ENCODE results near the gene KIAA1671. TPM values are rescaled to one million over a fixed set of nuclear protein-coding genes. Genes with fewer than 3 reads are reported as not detected.

The KIAA1671 gene
- total RNA-seq, 1 experiment from 2014 or later, result 63.1 TPM

DNA sequence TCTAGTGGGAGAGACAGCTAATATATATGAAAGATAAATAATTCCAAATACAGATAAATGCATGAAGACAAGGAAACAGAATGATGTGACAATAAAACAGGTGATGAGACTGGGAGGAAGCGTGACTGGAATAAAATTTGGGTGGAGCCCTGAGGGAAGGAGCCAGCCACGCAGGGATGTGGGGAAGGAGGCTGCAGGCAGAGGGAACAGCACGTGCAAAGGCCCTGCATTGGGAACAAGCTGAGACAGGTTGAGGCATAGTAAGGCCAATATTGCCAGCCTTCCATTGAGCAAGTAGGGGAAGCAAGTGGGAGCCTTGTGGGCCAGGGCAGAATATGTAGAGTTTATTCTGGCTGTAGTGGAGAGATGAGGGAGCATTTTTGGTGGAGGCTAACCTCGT lies 139.6 kb downstream of the KIAA1671 start:
- TF ChIP-seq CTCF (IDR thresholded peaks at IDR 0.05; ENCODE audit: unreplicated experiment), result no peak
- Mint-ChIP-seq H3K36me3 (ENCODE audit: insufficient read depth, unreplicated experiment) (no peaks in the 10 kb centered on the region), H3K9me3 (ENCODE audit: low read depth, unreplicated experiment) (no peaks in the 10 kb centered on the region), H3K4me1 (ENCODE audit: low read depth, unreplicated experiment) (peaks cover 13% of the 10 kb centered on the region), H3K4me3 (ENCODE audit: low read depth, unreplicated experiment) (no peak overlapping the region), H3K27ac (ENCODE audit: unreplicated experiment) (peak overlapping the region; percentile 57), H3K27me3 (ENCODE audit: unreplicated experiment) (no peaks in the 10 kb centered on the region)
- DNase-seq, result no peak
- CTCF ChIA-PET, result no interaction called here
- intact Hi-C loops (cut with micrococcal nuclease; ENCODE audit: unreplicated experiment), result no loop called here
- no TSS peak for BruUV-seq (replicated peaks)

GRCh38 chr22:25094579-25094978 lies 142.1 kb downstream of the KIAA1671 start:
- Mint-ChIP-seq H3K36me3 (ENCODE audit: insufficient read depth, unreplicated experiment) (no peaks in the 10 kb centered on the region), H3K9me3 (ENCODE audit: low read depth, unreplicated experiment) (no peaks in the 10 kb centered on the region), H3K4me1 (ENCODE audit: low read depth, unreplicated experiment) (peaks cover 13% of the 10 kb centered on the region), H3K27ac (ENCODE audit: unreplicated experiment) (no peak overlapping the region), H3K4me3 (ENCODE audit: low read depth, unreplicated experiment) (no peak overlapping the region), H3K27me3 (ENCODE audit: unreplicated experiment) (no peaks in the 10 kb centered on the region)
- DNase-seq, result no peak
- no TSS peak for BruUV-seq (replicated peaks)
- intact Hi-C loops (cut with micrococcal nuclease; ENCODE audit: unreplicated experiment), result no loop called here
- CTCF ChIA-PET, result interaction anchor here (0.6 kb wide), 1 partner anchor 299 kb away, joined by 4 read pairs; no protein-coding TSS in a partner anchor
- TF ChIP-seq CTCF (IDR thresholded peaks at IDR 0.05; ENCODE audit: unreplicated experiment), result no peak

- CTCF ChIA-PET, result no interaction called here
- BruUV-seq (replicated peaks), result no TSS peak
- Mint-ChIP-seq H3K4me1 (ENCODE audit: low read depth, unreplicated experiment) (peaks cover 17% of the 10 kb centered on the region), H3K4me3 (ENCODE audit: low read depth, unreplicated experiment) (no peak overlapping the region), H3K27me3 (ENCODE audit: unreplicated experiment) (no peaks in the 10 kb centered on the region), H3K36me3 (ENCODE audit: insufficient read depth, unreplicated experiment) (no peaks in the 10 kb centered on the region), H3K27ac (ENCODE audit: unreplicated experiment) (no peak overlapping the region), H3K9me3 (ENCODE audit: low read depth, unreplicated experiment) (no peaks in the 10 kb centered on the region)
- DNase-seq, result no peak
- intact Hi-C loops (cut with micrococcal nuclease; ENCODE audit: unreplicated experiment), result no loop called here
- TF ChIP-seq CTCF (IDR thresholded peaks at IDR 0.05; ENCODE audit: unreplicated experiment), result no peak
Measured at GRCh38 chr22:25095869-25096268, 143.4 kb downstream of the KIAA1671 start.

DNA sequence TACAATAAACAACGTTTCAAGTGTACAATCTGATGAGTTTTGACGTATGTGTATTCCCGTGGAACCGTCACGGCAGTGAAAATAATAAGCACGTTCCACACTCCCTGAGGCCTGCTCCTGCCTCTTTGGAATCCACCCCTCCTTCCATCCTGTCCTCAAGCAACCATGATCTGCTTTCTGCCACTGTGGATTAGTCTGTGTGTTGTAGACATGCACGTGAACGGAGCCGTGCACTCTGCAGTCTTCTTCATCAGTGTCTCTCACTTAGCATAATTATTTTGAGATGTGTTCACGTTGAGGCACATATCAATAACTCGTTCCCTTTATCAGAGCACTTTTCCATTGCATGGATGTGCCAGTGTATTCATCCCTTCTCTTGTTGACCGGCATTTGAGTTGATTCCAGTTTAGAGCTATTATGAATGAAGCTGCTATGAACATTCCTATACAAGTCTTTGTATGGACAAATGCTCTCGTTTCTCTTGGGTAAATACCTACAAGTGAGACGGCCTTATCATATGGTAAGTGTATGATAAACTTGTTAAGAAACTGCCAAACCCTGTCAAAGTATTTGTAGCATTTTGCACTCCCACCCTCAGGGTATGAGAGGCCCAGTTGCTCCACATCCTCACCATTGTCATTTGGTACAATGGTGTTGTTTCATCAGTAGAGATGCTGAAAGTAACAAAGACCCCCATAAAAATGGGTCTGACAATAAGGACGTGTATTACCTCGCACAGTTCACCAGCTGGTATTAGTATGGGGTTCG lies 144.3 kb downstream of the KIAA1671 start:
- Mint-ChIP-seq H3K4me1 (ENCODE audit: low read depth, unreplicated experiment) (peaks cover 27% of the 10 kb centered on the region), H3K36me3 (ENCODE audit: insufficient read depth, unreplicated experiment) (peaks cover 4% of the 10 kb centered on the region), H3K4me3 (ENCODE audit: low read depth, unreplicated experiment) (no peak overlapping the region), H3K27me3 (ENCODE audit: unreplicated experiment) (no peaks in the 10 kb centered on the region), H3K9me3 (ENCODE audit: low read depth, unreplicated experiment) (no peaks in the 10 kb centered on the region), H3K27ac (ENCODE audit: unreplicated experiment) (no peak overlapping the region)
- no peak for TF ChIP-seq CTCF (IDR thresholded peaks at IDR 0.05; ENCODE audit: unreplicated experiment)
- CTCF ChIA-PET, result no interaction called here
- no TSS peak for BruUV-seq (replicated peaks)
- DNase-seq, result no peak
- intact Hi-C loops (cut with micrococcal nuclease; ENCODE audit: unreplicated experiment), result no loop called here
